H1 (cell line): ENCODE results near the gene NMNAT3. TPM values are rescaled to one million over a fixed set of nuclear protein-coding genes. Genes with fewer than 3 reads are reported as not detected.

Source experiments
- CTCF ChIA-PET: fragments of 300-600 bp; sonication (Branson Sonifier 250); formaldehyde crosslinking; loops from one replicate; lab custom pipeline; 2021; ENCODE audit not compliant: partially characterized antibody; lab: Charles Lee
- POLR2A ChIA-PET: fragments of 300-600 bp; sonication (Branson Sonifier 250); formaldehyde crosslinking; loops from one replicate; lab custom pipeline; 2021; ENCODE audit warnings: inconsistent platforms; ENCODE audit not compliant: partially characterized antibody; lab: Charles Lee
- DNase-seq, 2 experiments: peaks; one replicate each; pipeline versions ENCODE4 v3.0.0 to v3.0.0-alpha.2; 2010 to 2022; ENCODE audit warnings: low spot score in 2 of 2, low read depth in 1 of 2, mixed read lengths in 1 of 2
- FAIRE-seq: peaks from 2 replicates; lab custom pipeline; 2011; peaks lifted over from hg19 to GRCh38; lab: Jason Lieb, UNC
- H2AFZ ChIP-seq: 2 replicates; pipeline ENCODE4 v1.8.1; 2012; ENCODE audit warnings: low read length, inconsistent platforms
- H2AK5ac ChIP-seq: 2 replicates; pipeline ENCODE4 v1.6.1; 2013; ENCODE audit warnings: low read depth, low read length
- H2BK120ac ChIP-seq: replicated peaks from 2 replicates; pipeline ENCODE3; 2013; ENCODE audit warnings: low read depth, low read length, inconsistent platforms
- H2BK12ac ChIP-seq: 2 replicates; pipeline ENCODE4 v1.6.1; 2013; ENCODE audit warnings: low read depth, low read length
- H2BK15ac ChIP-seq: 2 replicates; pipeline ENCODE4 v1.6.1; 2013; ENCODE audit warnings: low read length
- H2BK20ac ChIP-seq: 2 replicates; pipeline ENCODE4 v1.6.1; 2013; ENCODE audit warnings: low read length
- H2BK5ac ChIP-seq: 2 replicates; pipeline ENCODE4 v1.6.1; 2013; ENCODE audit warnings: low read depth, low read length
- H3K14ac ChIP-seq: 2 replicates; pipeline ENCODE4 v1.6.1; 2013; ENCODE audit warnings: inconsistent platforms; ENCODE audit not compliant: insufficient read length
- H3K18ac ChIP-seq: 2 replicates; pipeline ENCODE4 v1.6.1; 2013; ENCODE audit warnings: low read length; ENCODE audit errors: extremely low read depth
- H3K23ac ChIP-seq: 2 replicates; pipeline ENCODE4 v1.6.1; 2013; ENCODE audit warnings: inconsistent platforms; ENCODE audit not compliant: insufficient read length
- H3K23me2 ChIP-seq: 2 replicates; pipeline ENCODE4 v1.6.1; 2013; ENCODE audit warnings: low read depth, low read length
- H3K27ac ChIP-seq: 2 replicates; pipeline ENCODE4 v1.6.1; 2011; ENCODE audit warnings: low read depth, low read length, inconsistent platforms
- H3K27me3 ChIP-seq, 4 experiments: replicated peaks in 1 of 4; 1 replicate in 1 of 4; 2 replicates in 3 of 4; pipeline versions ENCODE4 v1.6.1 to v1.8.1; 2011 to 2013; ENCODE audit warnings: low read length in 3 of 4, mild to moderate bottlenecking in 3 of 4, inconsistent platforms in 2 of 4, mixed read lengths in 2 of 4, moderate library complexity in 1 of 4; ENCODE audit not compliant: control insufficient read depth in 3 of 4, insufficient read depth in 3 of 4; ENCODE audit errors: extremely low read depth in 1 of 4
- H3K36me3 ChIP-seq, 4 experiments: 2 replicates each; pipeline versions ENCODE4 v1.6.1 to v1.8.1; 2011 to 2013; ENCODE audit warnings: mild to moderate bottlenecking in 4 of 4, low read length in 3 of 4, moderate library complexity in 2 of 4, control low read depth in 1 of 4, inconsistent platforms in 1 of 4; ENCODE audit not compliant: insufficient read depth in 4 of 4, control insufficient read depth in 2 of 4
- H3K4ac ChIP-seq: replicated peaks from 2 replicates; pipeline ENCODE3; 2013; ENCODE audit warnings: low read length, low read depth, mixed read lengths, inconsistent platforms; ENCODE audit not compliant: insufficient read length
- H3K4me1 ChIP-seq, 4 experiments: replicated peaks in 1 of 4; 1 replicate in 1 of 4; 2 replicates in 3 of 4; pipeline versions ENCODE4 v1.6.1 to v1.8.1; 2011 to 2013; ENCODE audit warnings: low read length in 3 of 4, inconsistent platforms in 2 of 4, mixed read lengths in 1 of 4; ENCODE audit not compliant: insufficient read depth in 4 of 4, control insufficient read depth in 3 of 4
- H3K4me2 ChIP-seq, 2 experiments: 2 replicates each; pipeline versions ENCODE4 v1.6.1 to v1.8.1; 2011 to 2013; ENCODE audit warnings: low read depth in 2 of 2, low read length in 2 of 2, control low read depth in 1 of 2, inconsistent platforms in 1 of 2, mild to moderate bottlenecking in 1 of 2; ENCODE audit not compliant: insufficient read depth in 1 of 2
- H3K4me3 ChIP-seq, 4 experiments: fragments of 200-600, 300-600 bp in 1 of 4; sonication (generic), shearing (Covaris generic), sonication (Bioruptor Twin) in 1 of 4; 2 replicates each; pipeline versions ENCODE4 v1.5.1 to v1.8.1; 2011 to 2016; ENCODE audit warnings: low read length in 4 of 4, low read depth in 3 of 4, control low read depth in 2 of 4, inconsistent platforms in 2 of 4, mild to moderate bottlenecking in 2 of 4, mixed read lengths in 1 of 4, moderate library complexity in 1 of 4; ENCODE audit not compliant: insufficient read depth in 2 of 4; ENCODE audit errors: extremely low read depth in 1 of 4
- H3K56ac ChIP-seq: replicated peaks from 2 replicates; pipeline ENCODE3; 2013; ENCODE audit warnings: low read depth, mild to moderate bottlenecking, mixed read lengths, low read length, inconsistent platforms; ENCODE audit not compliant: insufficient read length
- H3K79me1 ChIP-seq: 2 replicates; pipeline ENCODE4 v1.6.1; 2013; ENCODE audit warnings: low read depth, low read length, control low read depth
- H3K79me2 ChIP-seq, 2 experiments: 2 replicates each; pipeline versions ENCODE4 v1.6.1 to v1.8.1; 2012 to 2013; ENCODE audit warnings: low read length in 2 of 2, mild to moderate bottlenecking in 2 of 2, inconsistent platforms in 1 of 2; ENCODE audit not compliant: insufficient read depth in 2 of 2, control insufficient read depth in 1 of 2
- H3K9ac ChIP-seq, 4 experiments: replicated peaks in 1 of 4; 1 replicate in 1 of 4; 2 replicates in 3 of 4; pipeline versions ENCODE4 v1.6.1 to v1.8.1; 2011 to 2013; ENCODE audit warnings: low read depth in 3 of 4, low read length in 3 of 4, control low read depth in 2 of 4, mild to moderate bottlenecking in 2 of 4, moderate library complexity in 2 of 4, inconsistent platforms in 1 of 4; ENCODE audit errors: extremely low read depth in 1 of 4
- H3K9me3 ChIP-seq, 2 experiments: 2 replicates each; pipeline versions ENCODE4 v1.6.1 to v1.8.1; 2012 to 2013; ENCODE audit warnings: mild to moderate bottlenecking in 2 of 2, moderate library complexity in 2 of 2, control low read depth in 1 of 2, inconsistent platforms in 1 of 2, low read depth in 1 of 2, low read length in 1 of 2, mixed read lengths in 1 of 2; ENCODE audit not compliant: insufficient read depth in 2 of 2
- H4K20me1 ChIP-seq, 2 experiments: replicated peaks in 1 of 2; 2 replicates each; pipeline versions ENCODE3 to v1.8.1; 2011 to 2013; ENCODE audit warnings: inconsistent platforms in 2 of 2, low read length in 2 of 2, mild to moderate bottlenecking in 1 of 2; ENCODE audit not compliant: insufficient read depth in 2 of 2, control insufficient read depth in 1 of 2
- H4K5ac ChIP-seq: 2 replicates; pipeline ENCODE4 v1.6.1; 2013; ENCODE audit warnings: low read length, low read depth, mixed read lengths, inconsistent platforms; ENCODE audit not compliant: insufficient read length
- H4K8ac ChIP-seq: 2 replicates; pipeline ENCODE4 v1.8.0; 2013; ENCODE audit warnings: mild to moderate bottlenecking, moderate library complexity, low read length, inconsistent platforms; ENCODE audit not compliant: insufficient read depth; ENCODE audit errors: extremely low read depth
- H4K91ac ChIP-seq: replicated peaks from 2 replicates; pipeline ENCODE3; 2013; ENCODE audit warnings: low read length, mixed read lengths, inconsistent platforms; ENCODE audit not compliant: insufficient read length
- HDAC6 ChIP-seq: IDR thresholded peaks from one replicate; pipeline ENCODE4 v1.7.1; 2012; ENCODE audit warnings: low read depth, mild to moderate bottlenecking, inconsistent platforms, low read length, moderate library complexity
- TEAD4 ChIP-seq: IDR thresholded peaks from 2 replicates; pipeline ENCODE4 v1.6.1; 2012; ENCODE audit warnings: low read depth, low read length, inconsistent platforms, mixed read lengths
- WGBS, 2 experiments: shearing (Covaris generic) in 1 of 2; methylation state at CpG; one replicate each; pipeline versions ENCODE4 v1.1.6 to v1.1.7; 2013 to 2015; ENCODE audit warnings: low lambda C conversion rate in 2 of 2, mixed read lengths in 2 of 2, inconsistent platforms in 1 of 2, low coverage in 1 of 2, missing lambda C conversion rate in 1 of 2; ENCODE audit not compliant: insufficient replicate concordance in 2 of 2, insufficient coverage in 1 of 2, insufficient read length in 1 of 2; ENCODE audit errors: extremely low coverage in 1 of 2, missing lambda C conversion rate in 1 of 2; 5-methylcytosine and 5-hydroxymethylcytosine counted together
- polyA plus RNA-seq, 7 experiments: library from polyadenylated mRNA; depleted of rRNA in 3 of 7; stranded (reverse) in 5 of 7; unstranded in 2 of 7; fragments of >200 nt in 5 of 7; fragments of 200-250 nt in 2 of 7; gene quantifications; 1 replicate in 5 of 7; 2 replicates in 1 of 7; 4 replicates in 1 of 7; pipeline versions ENCODE4 v1.2.1 to v1.2.3, GENCODE V29; 2011 to 2013; ENCODE audit warnings: missing spikeins in 2 of 7, mixed read lengths in 2 of 7
- total RNA-seq: library from RNA; stranded (reverse); fragmentation: NEBNext Ultra II Directional; extraction: Animal tissue kit (Norgen Biotek cat#: 25700); gene quantifications from 2 replicates; pipeline ENCODE4 v1.2.1, GENCODE V29; 2021

Gene NMNAT3
- total and polyA plus RNA-seq, 2 of the 8 experiments (the other 6 are each of a cell fraction or from before 2014, with no cell fraction given), result 4.2 to 4.3 TPM

- H3K27ac ChIP-seq, result no peak overlapping the region
- no peak overlapping the region for H3K4ac ChIP-seq
- H4K91ac ChIP-seq, result no peak overlapping the region
- WGBS, 2 experiments, result 95% methylated on average over 4 of the region's 4 CpGs; no CpG with 5 or more reads in 1 of the 2 experiments
- no peaks in the 10 kb centered on the region for H3K36me3 ChIP-seq
- H3K14ac ChIP-seq, result no peak overlapping the region
- no peaks in the 10 kb centered on the region for H3K9me3 ChIP-seq
- no peak overlapping the region for H4K8ac ChIP-seq
- no peak overlapping the region for H2AK5ac ChIP-seq
- H3K79me2 ChIP-seq, result no peaks in the 10 kb centered on the region
- H2BK15ac ChIP-seq, result no peak overlapping the region
- no peak overlapping the region for H2AFZ ChIP-seq
- no peaks in the 10 kb centered on the region for H3K79me1 ChIP-seq
- no peak overlapping the region for H3K4me2 ChIP-seq
- H2BK5ac ChIP-seq, result no peak overlapping the region
- H3K23ac ChIP-seq, result no peak overlapping the region
- no peaks in the 10 kb centered on the region; a peak in 2 of 7 replicates for H3K4me1 ChIP-seq
- no peak overlapping the region for H2BK12ac ChIP-seq
- no peak for FAIRE-seq
- H4K20me1 ChIP-seq, result no peaks in the 10 kb centered on the region
- no peak overlapping the region for H2BK20ac ChIP-seq
- no peak overlapping the region for H3K56ac ChIP-seq
- ChIA-PET CTCF (interaction anchor here (0.5 kb wide), 1 partner anchor 49 kb away, joined by 4 read pairs; no protein-coding TSS in a partner anchor), POLR2A (no interaction called here)
- H2BK120ac ChIP-seq, result no peak overlapping the region
- no peak overlapping the region for H4K5ac ChIP-seq
- no peaks in the 10 kb centered on the region for H3K27me3 ChIP-seq
- H3K18ac ChIP-seq, result no peak overlapping the region
- DNase-seq, result no peak
- no peak overlapping the region for H3K9ac ChIP-seq
- TF ChIP-seq HDAC6 (no peak), TEAD4 (no peak)
- no peak overlapping the region for H3K4me3 ChIP-seq
- H3K23me2 ChIP-seq, result no peaks in the 10 kb centered on the region; the same call in 1 of the 2 replicates
Observed at GRCh38 chr3:139610886-139611285, 66.9 kb downstream of the NMNAT3 start.
